Nephron progenitor cell (in vitro differentiated cells): ENCODE data around the gene IPMK.

Experiments used
- DNase-seq: peaks from one replicate; pipeline ENCODE4 v3.0.0; 2021
- H3K27ac Mint-ChIP-seq: 2 replicates; pipeline ENCODE4 v1.8.0; 2021; ENCODE audit warnings: mild to moderate bottlenecking, moderate library complexity, mixed read lengths
- H3K27me3 Mint-ChIP-seq: 2 replicates; pipeline ENCODE4 v1.8.0; 2021; ENCODE audit warnings: mild to moderate bottlenecking, low read depth, mixed read lengths; ENCODE audit not compliant: poor library complexity
- H3K36me3 Mint-ChIP-seq: 2 replicates; pipeline ENCODE4 v1.8.0; 2021; ENCODE audit warnings: low read depth, mixed read lengths
- H3K4me1 Mint-ChIP-seq: 2 replicates; pipeline ENCODE4 v1.8.0; 2021; ENCODE audit warnings: mixed read lengths
- H3K4me3 Mint-ChIP-seq: 2 replicates; pipeline ENCODE4 v1.8.0; 2021; ENCODE audit warnings: mild to moderate bottlenecking, moderate library complexity, mixed read lengths
- H3K9me3 Mint-ChIP-seq: 2 replicates; pipeline ENCODE4 v1.8.0; 2021; ENCODE audit warnings: mild to moderate bottlenecking, moderate library complexity, mixed read lengths
- CTCF ChIP-seq: fragments of 200-600 bp; sonication (generic); IDR thresholded peaks from 2 replicates; pipeline ENCODE4 v1.5.0; 2021; ENCODE audit warnings: antibody characterized with exemption

IPMK gene

DNA sequence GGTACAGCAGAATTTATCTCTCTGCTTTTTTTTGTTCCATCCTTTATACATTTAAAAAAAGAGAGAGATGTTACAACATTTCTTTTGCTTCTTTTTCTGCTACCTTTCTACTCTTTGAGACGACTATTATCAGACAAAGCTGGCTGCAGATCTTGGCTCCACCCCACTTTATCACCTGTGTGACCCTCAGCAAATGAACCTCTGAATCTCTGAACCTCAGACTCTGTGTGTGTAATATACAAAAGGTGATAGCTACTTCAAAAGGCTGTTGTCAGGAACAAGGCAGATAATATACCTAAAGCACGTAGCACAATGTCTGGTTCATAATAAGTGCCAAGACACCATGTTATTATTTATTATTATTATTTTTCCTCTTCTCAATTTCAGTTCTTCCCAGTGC, 34.6 kb upstream of the IPMK start:
- DNase-seq = no peak
- H3K4me1 Mint-ChIP-seq = peaks cover 20% of the 10 kb centered on the region
- H3K27ac Mint-ChIP-seq = no peak overlapping the region
- TF ChIP-seq CTCF = no peak
- peaks cover 5% of the 10 kb centered on the region for H3K27me3 Mint-ChIP-seq
- H3K9me3 Mint-ChIP-seq = no peaks in the 10 kb centered on the region
- no peaks in the 10 kb centered on the region for H3K36me3 Mint-ChIP-seq
- no peak overlapping the region for H3K4me3 Mint-ChIP-seq

DNA sequence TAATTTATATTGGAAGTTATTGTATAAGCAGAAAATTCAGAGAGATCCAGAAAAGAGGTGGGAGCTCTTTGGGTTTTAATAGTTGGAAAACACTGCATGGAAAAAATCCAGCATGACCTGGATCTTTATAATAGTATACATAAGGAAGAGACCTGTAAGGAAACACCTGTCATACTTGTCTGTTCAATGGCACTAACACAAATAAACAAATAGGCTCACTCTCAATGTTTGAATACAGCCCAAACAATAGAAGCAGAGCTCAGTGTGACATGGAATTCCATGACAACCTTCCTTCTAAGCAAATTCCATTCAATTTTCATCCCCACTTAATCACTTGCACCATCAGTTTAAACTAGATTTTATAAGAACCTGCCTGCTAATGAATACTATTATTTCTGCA, 33.0 kb upstream of the IPMK start:
- Mint-ChIP-seq H3K27ac (no peak overlapping the region), H3K4me3 (no peak overlapping the region), H3K4me1 (peaks cover 14% of the 10 kb centered on the region), H3K36me3 (no peaks in the 10 kb centered on the region), H3K9me3 (no peaks in the 10 kb centered on the region), H3K27me3 (peaks cover 2% of the 10 kb centered on the region)
- DNase-seq = no peak
- TF ChIP-seq CTCF = no peak

DNA sequence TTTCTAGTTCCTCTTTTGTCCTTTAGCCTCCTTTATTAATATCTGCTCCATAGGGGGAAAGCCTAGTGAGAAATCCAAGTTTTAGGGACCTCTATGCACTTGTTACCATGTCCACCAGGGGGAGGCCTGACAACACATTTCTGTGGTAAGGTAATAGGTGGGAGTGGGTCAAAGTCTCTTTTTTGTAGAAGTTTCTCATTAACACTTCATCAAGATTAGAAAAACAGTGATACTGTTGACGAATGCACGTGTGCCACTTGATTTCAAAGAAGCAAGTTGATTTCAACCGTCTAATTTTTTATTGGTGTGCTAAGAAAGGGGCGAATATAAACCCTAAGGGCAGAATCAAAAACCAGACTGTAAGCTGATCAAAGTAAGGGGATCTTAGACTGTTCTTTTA, 31.9 kb upstream of the IPMK start:
- Mint-ChIP-seq H3K4me1 (peaks cover 13% of the 10 kb centered on the region), H3K27ac (no peak overlapping the region)
- peak; percentile 64 for DNase-seq

GRCh38 chr10:58293989-58294388, 26.3 kb upstream of the IPMK start:
- Mint-ChIP-seq H3K36me3 (peaks cover 11% of the 10 kb centered on the region), H3K27ac (no peak overlapping the region), H3K9me3 (no peaks in the 10 kb centered on the region), H3K27me3 (no peaks in the 10 kb centered on the region), H3K4me1 (no peaks in the 10 kb centered on the region), H3K4me3 (no peak overlapping the region)
- no peak for DNase-seq
- no peak for TF ChIP-seq CTCF

More for the DNA sequence above, 31.9 kb upstream of the IPMK start:
- Mint-ChIP-seq H3K27me3 (peaks cover 2% of the 10 kb centered on the region), H3K4me3 (no peak overlapping the region), H3K9me3 (no peaks in the 10 kb centered on the region), H3K36me3 (no peaks in the 10 kb centered on the region)
- TF ChIP-seq CTCF = peak; percentile 84

- Mint-ChIP-seq H3K4me3 (no peak overlapping the region), H3K9me3 (no peaks in the 10 kb centered on the region), H3K27ac (no peak overlapping the region), H3K36me3 (peaks cover 11% of the 10 kb centered on the region), H3K27me3 (no peaks in the 10 kb centered on the region), H3K4me1 (no peaks in the 10 kb centered on the region)
- TF ChIP-seq CTCF = no peak
- DNase-seq = no peak
Observed at GRCh38 chr10:58291538-58292174, 24.0 kb upstream of the IPMK start.

DNA sequence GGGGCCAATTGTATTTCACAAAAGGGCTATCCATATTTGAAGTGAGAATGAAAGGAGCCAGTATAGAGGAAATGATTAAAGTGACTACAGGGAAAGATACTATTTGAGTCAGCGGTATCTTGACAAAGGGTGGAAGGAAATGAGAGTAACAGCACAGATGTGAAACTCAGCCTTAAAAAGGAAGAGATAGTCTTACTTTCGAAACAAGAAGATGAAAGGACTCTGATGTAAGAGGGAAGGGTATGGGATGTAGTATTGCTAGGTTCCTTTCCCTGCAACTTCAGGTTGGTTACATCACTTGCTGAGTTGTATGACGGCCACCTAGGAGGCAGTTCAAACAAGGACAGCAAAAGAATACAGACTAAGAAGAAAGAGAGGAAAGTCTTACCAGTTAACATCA, 14.9 kb upstream of the IPMK start:
- no peak overlapping the region for H3K4me3 Mint-ChIP-seq

More for the DNA sequence above, 14.9 kb upstream of the IPMK start:
- peaks cover 41% of the 10 kb centered on the region for H3K36me3 Mint-ChIP-seq
- no peaks in the 10 kb centered on the region for H3K9me3 Mint-ChIP-seq
- no peaks in the 10 kb centered on the region for H3K27me3 Mint-ChIP-seq
- no peak for DNase-seq
- H3K27ac Mint-ChIP-seq = no peak overlapping the region
- H3K4me1 Mint-ChIP-seq = no peaks in the 10 kb centered on the region
- TF ChIP-seq CTCF = no peak
